GM04503 (cell line): ENCODE results near the gene RPL13A.

Experiments used
- DNase-seq: peaks from one replicate; pipeline ENCODE4 v3.0.0-alpha.2; 2012; ENCODE audit warnings: low read depth

RPL13A gene

GRCh38 chr19:49506575-49507105, 19.2 kb downstream of the RPL13A start:
- DNase-seq, result no peak

GRCh38 chr19:49507803-49508494, 20.5 kb downstream of the RPL13A start:
- DNase-seq, result no peak

- DNase-seq, result no peak
Observed at GRCh38 chr19:49512970-49513745, 25.8 kb downstream of the RPL13A start.

GRCh38 chr19:49513746-49514118, 26.3 kb downstream of the RPL13A start:
- DNase-seq, result no peak

- no peak for DNase-seq
Observed at GRCh38 chr19:49514151-49514550, 26.7 kb downstream of the RPL13A start.

GRCh38 chr19:49515767-49516166, 28.4 kb downstream of the RPL13A start:
- DNase-seq, result no peak

- DNase-seq, result no peak
Observed at GRCh38 chr19:49518033-49518432, 30.6 kb downstream of the RPL13A start.

- DNase-seq, result no peak
Observed at GRCh38 chr19:49520705-49521319, 33.4 kb downstream of the RPL13A start.

GRCh38 chr19:49524812-49525455, 37.5 kb downstream of the RPL13A start:
- DNase-seq, result no peak

- peak; percentile 44 for DNase-seq
Observed at GRCh38 chr19:49528211-49528771, 40.9 kb downstream of the RPL13A start.

GRCh38 chr19:49530708-49531107, 43.3 kb downstream of the RPL13A start:
- DNase-seq, result no peak

- no peak for DNase-seq
Observed at GRCh38 chr19:49533551-49534488, 46.4 kb downstream of the RPL13A start.

- DNase-seq, result no peak
Observed at GRCh38 chr19:49534632-49535385, 47.4 kb downstream of the RPL13A start.

- DNase-seq, result no peak
Observed at GRCh38 chr19:49536921-49537462, 49.6 kb downstream of the RPL13A start.

GRCh38 chr19:49538643-49539042, 51.2 kb downstream of the RPL13A start:
- DNase-seq, result no peak

GRCh38 chr19:49539192-49539952, 52.0 kb downstream of the RPL13A start:
- no peak for DNase-seq
